Adrenal gland (tissue), 5 donors: ENCODE results near the gene PLEKHD1.

Source experiments
- CTCF ChIP-seq, 6 experiments: fragments of 450-650 bp in 4 of 6; fragments of 200-600 bp in 2 of 6; sonication (generic) in 1 of 6; IDR thresholded peaks; 1 replicate in 5 of 6; 2 replicates in 1 of 6; pipeline versions ENCODE4 v1.5.1 to v1.8.0; 2016 to 2021; ENCODE audit warnings: antibody characterized with exemption in 6 of 6, mild to moderate bottlenecking in 2 of 6, moderate library complexity in 1 of 6
- POLR2A ChIP-seq, 2 donors: fragments of 450-650 bp; IDR thresholded peaks; one replicate each; pipeline ENCODE4 v1.6.1; 2017; ENCODE audit warnings: antibody characterized with exemption in 2 of 2, mild to moderate bottlenecking in 2 of 2, moderate library complexity in 1 of 2
- donor health status: DM: no; HTN: no; CAD: no.

- TF ChIP-seq CTCF (IDR thresholded peaks at IDR 0.05) (no peak), POLR2A (IDR thresholded peaks at IDR 0.05) (no peak)
These were observed 19.7 kb upstream of the PLEKHD1 start for GRCh38 chr14:69464829-69465228.
